GM23338 (cell line): ENCODE data around the gene TMEM270.

Experiments
- CREB1 ChIP-seq: fragments of 250-450 bp; sonication (Bioruptor Pico); IDR thresholded peaks from 2 replicates; pipeline ENCODE4 v1.5.0; 2020; ENCODE audit warnings: low read depth, mild to moderate bottlenecking, moderate library complexity
- CTCF ChIP-seq, 2 experiments: fragments of 200-600 bp in 1 of 2; sonication (generic) in 1 of 2; conservative IDR thresholded peaks; 2 replicates each; pipeline versions ENCODE4 v1.5.1 to v1.6.1; 2016 to 2017; ENCODE audit warnings: antibody characterized with exemption in 2 of 2, low read depth in 2 of 2, mild to moderate bottlenecking in 2 of 2, moderate library complexity in 1 of 2
- ETS1 ChIP-seq: IDR thresholded peaks from 2 replicates; pipeline ENCODE4 v1.6.1; 2016; ENCODE audit warnings: antibody characterized with exemption
- EZH2 ChIP-seq: fragments of 200-600 bp; sonication (generic); IDR thresholded peaks from one replicate; pipeline ENCODE4 v1.8.0; 2017; ENCODE audit warnings: antibody characterized with exemption, mild to moderate bottlenecking, low read depth; ENCODE audit not compliant: unreplicated experiment
- EZH2phosphoT487 ChIP-seq: fragments of 200-600 bp; sonication (generic); IDR thresholded peaks from one replicate; pipeline ENCODE4 v1.8.1; 2018; ENCODE audit warnings: antibody characterized with exemption; ENCODE audit not compliant: unreplicated experiment
- JUNB ChIP-seq: IDR thresholded peaks from one replicate; pipeline ENCODE4 v1.6.1; 2016; ENCODE audit warnings: antibody characterized with exemption; ENCODE audit not compliant: unreplicated experiment
- NANOG ChIP-seq: IDR thresholded peaks from 2 replicates; pipeline ENCODE4 v1.6.1; 2016; ENCODE audit warnings: antibody characterized with exemption, borderline replicate concordance
- POLR2AphosphoS5 ChIP-seq: IDR thresholded peaks from 2 replicates; pipeline ENCODE4 v1.6.1; 2016; ENCODE audit warnings: antibody characterized with exemption, low read depth
- REST ChIP-seq: IDR thresholded peaks from one replicate; pipeline ENCODE4 v1.6.1; 2018; ENCODE audit warnings: antibody characterized with exemption; ENCODE audit not compliant: unreplicated experiment
- STAT1 ChIP-seq: IDR thresholded peaks from one replicate; pipeline ENCODE4 v1.6.1; 2016; ENCODE audit warnings: antibody characterized with exemption; ENCODE audit not compliant: unreplicated experiment
- ZNF462 ChIP-seq: fragments of 250-450 bp; sonication (Bioruptor Pico); IDR thresholded peaks from 2 replicates; pipeline ENCODE4 v1.5.0; 2020; ENCODE audit warnings: mild to moderate bottlenecking, moderate library complexity

- no peak for TF ChIP-seq REST
- TF ChIP-seq EZH2 = no peak
- no peak for TF ChIP-seq CTCF (conservative IDR thresholded peaks at IDR 0.05; ENCODE audit: low read depth in 2 of 2)
- no peak for TF ChIP-seq POLR2AphosphoS5
- TF ChIP-seq EZH2phosphoT487 = no peak
- no peak for TF ChIP-seq CREB1 (CRISPR knock-in tag)
- TF ChIP-seq ZNF462 (CRISPR knock-in tag) = no peak
- TF ChIP-seq JUNB = no peak
- no peak for TF ChIP-seq NANOG
- no peak for TF ChIP-seq STAT1
- TF ChIP-seq ETS1 = no peak
These were observed 46.7 kb downstream of the TMEM270 start for GRCh38 chr7:73907554-73908122.
